Stomach smooth muscle (tissue), 2 donors: Measurements from ENCODE around the gene BCL2L1.

Experiments used
- H3K27ac ChIP-seq: one replicate; pipeline ENCODE4 v1.7.0; 2013; ENCODE audit warnings: mild to moderate bottlenecking, low read length, inconsistent platforms
- H3K27me3 ChIP-seq, 2 donors: one replicate each; pipeline ENCODE4 v1.7.0; 2013; ENCODE audit warnings: low read length in 2 of 2; ENCODE audit not compliant: insufficient read depth in 2 of 2, control insufficient read depth in 1 of 2
- H3K36me3 ChIP-seq, 2 donors: one replicate each; pipeline ENCODE4 v1.7.0; 2013; ENCODE audit warnings: low read length in 2 of 2; ENCODE audit not compliant: control insufficient read depth in 2 of 2, insufficient read depth in 2 of 2
- H3K4me1 ChIP-seq: one replicate; pipeline ENCODE4 v1.7.0; 2013; ENCODE audit warnings: low read length; ENCODE audit not compliant: control insufficient read depth, insufficient read depth
- H3K4me3 ChIP-seq, 2 donors: one replicate each; pipeline ENCODE4 v1.7.0; 2013; ENCODE audit warnings: low read length in 2 of 2
- H3K9ac ChIP-seq, 2 donors: one replicate each; pipeline ENCODE4 v1.7.0; 2013; ENCODE audit warnings: low read length in 2 of 2, mild to moderate bottlenecking in 1 of 2
- H3K9me3 ChIP-seq, 2 donors: one replicate each; pipeline ENCODE4 v1.7.0; 2013; ENCODE audit warnings: low read length in 2 of 2; ENCODE audit not compliant: control insufficient read depth in 2 of 2
- donor health status: healthy.
- donor health status: Pancreatic carcinoma.

Gene BCL2L1

GRCh38 chr20:31687777-31688176, 34.9 kb downstream of the BCL2L1 start:
- H3K36me3 ChIP-seq = peaks cover 0 to 7% of the 10 kb centered on the region in 2 donors
- no peaks in the 10 kb centered on the region for H3K27me3 ChIP-seq
- H3K9me3 ChIP-seq = no peaks in the 10 kb centered on the region
- peaks cover 8% of the 10 kb centered on the region for H3K4me1 ChIP-seq
- H3K27ac ChIP-seq = no peak overlapping the region
- no peak overlapping the region for H3K9ac ChIP-seq
- H3K4me3 ChIP-seq = no peak overlapping the region

DNA sequence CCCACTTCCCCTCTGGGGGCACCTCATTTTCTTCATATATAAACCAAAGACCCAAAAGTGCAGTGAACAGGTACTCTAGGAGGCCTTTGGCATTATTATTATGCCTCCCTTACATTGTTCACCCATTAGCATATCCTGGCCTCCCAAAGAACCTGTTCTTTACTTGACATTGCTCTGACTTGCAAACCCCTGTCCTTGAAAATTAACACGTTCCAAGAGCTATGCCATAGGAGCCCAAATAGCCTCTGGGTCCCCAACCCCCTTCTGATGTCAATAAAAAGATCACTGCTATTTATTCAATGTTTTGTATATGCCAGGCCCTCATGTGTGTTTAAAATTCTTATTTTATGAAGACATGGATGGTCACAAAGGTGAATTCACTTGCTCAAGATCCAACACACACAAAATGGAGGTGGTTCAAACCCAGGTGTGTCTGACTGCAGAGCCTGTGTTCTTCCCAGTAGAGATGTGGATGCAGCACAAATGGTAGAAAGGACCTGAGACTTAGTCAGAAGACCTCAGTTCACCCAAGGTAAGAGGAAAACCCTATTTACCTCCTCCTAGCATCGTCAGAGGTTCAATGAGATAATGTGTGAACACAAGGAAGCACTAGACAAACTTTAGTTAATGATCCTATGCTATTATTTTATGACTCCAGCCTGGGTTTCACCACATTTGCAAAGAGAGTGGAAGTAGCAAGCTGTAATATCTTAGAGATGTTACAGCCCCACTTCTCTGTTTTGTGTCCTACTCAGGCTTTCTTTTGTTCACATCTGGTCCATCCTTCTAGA, 36.6 kb downstream of the BCL2L1 start:
- Histone ChIP-seq H3K27me3 (no peaks in the 10 kb centered on the region), H3K36me3 (peaks cover 0 to 6% of the 10 kb centered on the region in 2 donors), H3K27ac (no peak overlapping the region), H3K9ac (no peak overlapping the region), H3K4me3 (no peak overlapping the region), H3K9me3 (no peaks in the 10 kb centered on the region), H3K4me1 (peaks cover 3% of the 10 kb centered on the region)

- Histone ChIP-seq H3K36me3 (peaks cover 0 to 7% of the 10 kb centered on the region in 2 donors), H3K4me1 (peaks cover 3% of the 10 kb centered on the region), H3K27ac (no peak overlapping the region), H3K4me3 (no peak overlapping the region), H3K9ac (no peak overlapping the region), H3K9me3 (no peaks in the 10 kb centered on the region), H3K27me3 (no peaks in the 10 kb centered on the region)
These were observed 38.3 kb downstream of the BCL2L1 start for GRCh38 chr20:31684153-31685015.

GRCh38 chr20:31682927-31683326, 39.7 kb downstream of the BCL2L1 start:
- Histone ChIP-seq H3K27me3 (no peaks in the 10 kb centered on the region), H3K4me1 (peaks cover 10% of the 10 kb centered on the region), H3K36me3 (peaks cover 0 to 11% of the 10 kb centered on the region in 2 donors), H3K9ac (no peak overlapping the region), H3K4me3 (no peak overlapping the region), H3K27ac (no peak overlapping the region), H3K9me3 (no peaks in the 10 kb centered on the region)

GRCh38 chr20:31682352-31682751, 40.3 kb downstream of the BCL2L1 start:
- no peak overlapping the region for H3K9ac ChIP-seq
- H3K4me3 ChIP-seq = no peak overlapping the region
- H3K4me1 ChIP-seq = peaks cover 13% of the 10 kb centered on the region
- H3K27me3 ChIP-seq = no peaks in the 10 kb centered on the region
- H3K9me3 ChIP-seq = no peaks in the 10 kb centered on the region
- no peak overlapping the region for H3K27ac ChIP-seq
- peaks cover 0 to 11% of the 10 kb centered on the region in 2 donors for H3K36me3 ChIP-seq

DNA sequence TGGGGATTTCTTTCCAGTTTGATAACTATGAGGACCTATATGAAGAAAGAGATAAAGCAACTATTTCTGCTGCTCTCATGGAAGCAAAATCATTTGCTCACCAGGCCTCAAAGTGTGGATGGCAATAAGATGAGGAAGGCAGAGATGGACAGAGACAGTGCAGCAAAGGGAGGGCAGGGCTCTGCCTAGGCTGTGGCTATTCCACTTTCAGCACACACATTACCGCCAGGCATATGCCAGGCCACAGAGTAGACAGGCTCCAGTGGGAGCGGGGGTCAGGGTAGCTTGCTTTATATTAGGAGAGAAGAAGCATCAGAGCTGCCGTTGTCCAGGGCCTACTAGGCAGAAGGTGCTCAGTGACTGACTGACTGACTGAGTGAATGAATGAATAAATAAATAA, 40.9 kb downstream of the BCL2L1 start:
- no peaks in the 10 kb centered on the region for H3K9me3 ChIP-seq
- no peak overlapping the region for H3K27ac ChIP-seq
- H3K4me1 ChIP-seq = peaks cover 14% of the 10 kb centered on the region
- no peaks in the 10 kb centered on the region for H3K27me3 ChIP-seq
- no peak overlapping the region for H3K4me3 ChIP-seq
- H3K9ac ChIP-seq = no peak overlapping the region
- H3K36me3 ChIP-seq = peaks cover 0 to 11% of the 10 kb centered on the region in 2 donors

DNA sequence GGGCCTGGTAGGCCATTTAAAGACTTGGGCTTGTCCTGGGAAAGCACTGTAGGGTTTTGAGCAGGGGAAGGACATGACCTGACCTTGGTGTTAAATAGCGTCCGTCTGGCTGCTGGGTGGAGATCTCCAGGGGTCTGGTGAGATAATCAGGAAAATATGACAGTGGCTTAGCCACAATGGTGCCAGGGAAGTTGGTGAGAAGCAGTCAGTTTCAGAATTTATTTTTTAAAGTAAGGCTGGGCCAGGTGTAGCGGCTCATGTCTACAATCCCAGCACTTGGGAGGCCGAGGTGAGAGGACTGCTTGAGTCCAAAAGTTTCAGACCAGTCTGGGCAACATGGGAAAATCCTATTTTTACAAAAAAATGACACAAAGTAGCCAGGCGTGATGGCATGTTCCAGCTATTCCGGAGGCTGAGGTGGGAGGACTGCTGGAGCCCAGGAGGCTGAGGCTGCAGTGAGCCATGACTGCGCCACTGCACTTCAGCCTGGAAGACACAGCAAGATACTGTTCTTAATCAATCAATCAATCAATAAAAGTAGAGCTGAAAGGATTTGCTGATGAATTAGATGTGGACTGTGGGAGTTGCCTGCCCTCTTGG, 41.4 kb downstream of the BCL2L1 start:
- Histone ChIP-seq H3K9me3 (no peaks in the 10 kb centered on the region), H3K4me3 (no peak overlapping the region), H3K9ac (no peak overlapping the region), H3K27me3 (no peaks in the 10 kb centered on the region), H3K27ac (no peak overlapping the region), H3K4me1 (peaks cover 19% of the 10 kb centered on the region), H3K36me3 (peaks cover 0 to 11% of the 10 kb centered on the region in 2 donors)

- H3K4me1 ChIP-seq = peaks cover 26% of the 10 kb centered on the region
These were observed 42.2 kb downstream of the BCL2L1 start for GRCh38 chr20:31680286-31681127.

GRCh38 chr20:31679357-31680285, 43.0 kb downstream of the BCL2L1 start:
- H3K27ac ChIP-seq = no peak overlapping the region
- no peaks in the 10 kb centered on the region for H3K9me3 ChIP-seq
- peaks cover 33% of the 10 kb centered on the region for H3K4me1 ChIP-seq
- H3K36me3 ChIP-seq = peaks cover 0 to 14% of the 10 kb centered on the region in 2 donors
- no peaks in the 10 kb centered on the region for H3K27me3 ChIP-seq
- H3K9ac ChIP-seq = no peak overlapping the region
- no peak overlapping the region for H3K4me3 ChIP-seq

More at GRCh38 chr20:31680286-31681127, 42.2 kb downstream of the BCL2L1 start:
- H3K4me3 ChIP-seq = no peak overlapping the region
- H3K27ac ChIP-seq = no peak overlapping the region
- no peak overlapping the region for H3K9ac ChIP-seq
- peaks cover 0 to 11% of the 10 kb centered on the region in 2 donors for H3K36me3 ChIP-seq
- H3K27me3 ChIP-seq = no peaks in the 10 kb centered on the region
- no peaks in the 10 kb centered on the region for H3K9me3 ChIP-seq
